Measurements from ENCODE around the gene CNN2. TPM values are rescaled to one million over a fixed set of nuclear protein-coding genes. Genes with fewer than 3 reads are reported as not detected.

CNN2 gene
- total and polyA plus RNA-seq, 2 of the 13 experiments (the other 11 are each of a cell fraction or from before 2014, with no cell fraction given) = 63.6 to 70.0 TPM

GRCh38 chr19:980133-980998, 46.0 kb upstream of the CNN2 start (continued):
- TF ChIP-seq IKZF5 (CRISPR knock-in tag; IDR thresholded peaks at IDR 0.05) (peak; percentile 76), RAD21 (CRISPR knock-in tag; IDR thresholded peaks at IDR 0.05) (peak; percentile 22), IRF2 (CRISPR knock-in tag; IDR thresholded peaks at IDR 0.05) (peak; percentile 95), HDAC6 (IDR thresholded peaks at IDR 0.05; ENCODE audit: low read depth, low read length) (no peak), SKI (IDR thresholded peaks at IDR 0.05; ENCODE audit: partially characterized antibody) (peak; percentile 23), ZNF75D (CRISPR knock-in tag; IDR thresholded peaks at IDR 0.05; ENCODE audit: borderline replicate concordance) (no peak), ZNF224 (CRISPR knock-in tag; IDR thresholded peaks at IDR 0.05) (no peak), ZSCAN29 (CRISPR knock-in tag; conservative IDR thresholded peaks at IDR 0.05) (peak; percentile 76; the same call in 1 of the 2 replicates), ZSCAN31 (CRISPR knock-in tag; IDR thresholded peaks at IDR 0.05; ENCODE audit: low read depth) (0 out of 2 replicates have a peak, but pooled peaks have one; percentile 77), JARID2 (CRISPR knock-in tag; IDR thresholded peaks at IDR 0.05; ENCODE audit: insufficient replicate concordance) (no peak), MEIS2 (CRISPR knock-in tag; IDR thresholded peaks at IDR 0.05) (peak; percentile 48; the same call in 1 of the 2 replicates), ZNF430 (CRISPR knock-in tag; IDR thresholded peaks at IDR 0.05) (peak; percentile 85; the same call in 1 of the 2 replicates), SAFB2 (CRISPR knock-in tag; IDR thresholded peaks at IDR 0.05; ENCODE audit: borderline replicate concordance, low read depth) (peak; percentile 91; the same call in 1 of the 2 replicates), ZBTB38 (CRISPR knock-in tag; IDR thresholded peaks at IDR 0.05) (peak; percentile 98), NFYC (CRISPR knock-in tag; IDR thresholded peaks at IDR 0.05) (peak; percentile 37; the same call in 1 of the 2 replicates), NR1H2 (CRISPR knock-in tag; IDR thresholded peaks at IDR 0.05; ENCODE audit: borderline replicate concordance, low read depth) (no peak), ZNF792 (CRISPR knock-in tag; IDR thresholded peaks at IDR 0.05) (peak; percentile 89), HNF4A (CRISPR knock-in tag; IDR thresholded peaks at IDR 0.05) (peak; percentile 57)
- TF ChIP-seq, protein P1, sequence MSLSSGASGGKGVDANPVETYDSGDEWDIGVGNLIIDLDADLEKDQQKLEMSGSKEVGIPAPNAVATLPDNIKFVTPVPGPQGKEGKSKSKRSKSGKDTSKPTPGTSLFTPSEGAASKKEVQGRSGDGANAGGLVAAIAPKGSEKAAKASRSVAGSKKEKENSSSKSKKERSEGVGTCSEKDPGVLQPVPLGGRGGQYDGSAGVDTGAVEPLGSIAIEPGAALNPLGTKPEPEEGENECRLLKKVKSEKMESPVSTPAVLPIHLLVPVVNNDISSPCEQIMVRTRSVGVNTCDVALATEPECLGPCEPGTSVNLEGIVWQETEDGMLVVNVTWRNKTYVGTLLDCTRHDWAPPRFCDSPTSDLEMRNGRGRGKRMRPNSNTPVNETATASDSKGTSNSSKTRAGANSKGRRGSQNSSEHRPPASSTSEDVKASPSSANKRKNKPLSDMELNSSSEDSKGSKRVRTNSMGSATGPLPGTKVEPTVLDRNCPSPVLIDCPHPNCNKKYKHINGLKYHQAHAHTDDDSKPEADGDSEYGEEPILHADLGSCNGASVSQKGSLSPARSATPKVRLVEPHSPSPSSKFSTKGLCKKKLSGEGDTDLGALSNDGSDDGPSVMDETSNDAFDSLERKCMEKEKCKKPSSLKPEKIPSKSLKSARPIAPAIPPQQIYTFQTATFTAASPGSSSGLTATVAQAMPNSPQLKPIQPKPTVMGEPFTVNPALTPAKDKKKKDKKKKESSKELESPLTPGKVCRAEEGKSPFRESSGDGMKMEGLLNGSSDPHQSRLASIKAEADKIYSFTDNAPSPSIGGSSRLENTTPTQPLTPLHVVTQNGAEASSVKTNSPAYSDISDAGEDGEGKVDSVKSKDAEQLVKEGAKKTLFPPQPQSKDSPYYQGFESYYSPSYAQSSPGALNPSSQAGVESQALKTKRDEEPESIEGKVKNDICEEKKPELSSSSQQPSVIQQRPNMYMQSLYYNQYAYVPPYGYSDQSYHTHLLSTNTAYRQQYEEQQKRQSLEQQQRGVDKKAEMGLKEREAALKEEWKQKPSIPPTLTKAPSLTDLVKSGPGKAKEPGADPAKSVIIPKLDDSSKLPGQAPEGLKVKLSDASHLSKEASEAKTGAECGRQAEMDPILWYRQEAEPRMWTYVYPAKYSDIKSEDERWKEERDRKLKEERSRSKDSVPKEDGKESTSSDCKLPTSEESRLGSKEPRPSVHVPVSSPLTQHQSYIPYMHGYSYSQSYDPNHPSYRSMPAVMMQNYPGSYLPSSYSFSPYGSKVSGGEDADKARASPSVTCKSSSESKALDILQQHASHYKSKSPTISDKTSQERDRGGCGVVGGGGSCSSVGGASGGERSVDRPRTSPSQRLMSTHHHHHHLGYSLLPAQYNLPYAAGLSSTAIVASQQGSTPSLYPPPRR (CRISPR knock-in tag; IDR thresholded peaks at IDR 0.05; ENCODE audit: borderline replicate concordance) = no peak; the same call in none of the 2 replicates
- TF ChIP-seq, protein P2, sequence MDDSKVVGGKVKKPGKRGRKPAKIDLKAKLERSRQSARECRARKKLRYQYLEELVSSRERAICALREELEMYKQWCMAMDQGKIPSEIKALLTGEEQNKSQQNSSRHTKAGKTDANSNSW (CRISPR knock-in tag; IDR thresholded peaks at IDR 0.05; ENCODE audit: borderline replicate concordance) = no peak
- TF ChIP-seq, protein P3, sequence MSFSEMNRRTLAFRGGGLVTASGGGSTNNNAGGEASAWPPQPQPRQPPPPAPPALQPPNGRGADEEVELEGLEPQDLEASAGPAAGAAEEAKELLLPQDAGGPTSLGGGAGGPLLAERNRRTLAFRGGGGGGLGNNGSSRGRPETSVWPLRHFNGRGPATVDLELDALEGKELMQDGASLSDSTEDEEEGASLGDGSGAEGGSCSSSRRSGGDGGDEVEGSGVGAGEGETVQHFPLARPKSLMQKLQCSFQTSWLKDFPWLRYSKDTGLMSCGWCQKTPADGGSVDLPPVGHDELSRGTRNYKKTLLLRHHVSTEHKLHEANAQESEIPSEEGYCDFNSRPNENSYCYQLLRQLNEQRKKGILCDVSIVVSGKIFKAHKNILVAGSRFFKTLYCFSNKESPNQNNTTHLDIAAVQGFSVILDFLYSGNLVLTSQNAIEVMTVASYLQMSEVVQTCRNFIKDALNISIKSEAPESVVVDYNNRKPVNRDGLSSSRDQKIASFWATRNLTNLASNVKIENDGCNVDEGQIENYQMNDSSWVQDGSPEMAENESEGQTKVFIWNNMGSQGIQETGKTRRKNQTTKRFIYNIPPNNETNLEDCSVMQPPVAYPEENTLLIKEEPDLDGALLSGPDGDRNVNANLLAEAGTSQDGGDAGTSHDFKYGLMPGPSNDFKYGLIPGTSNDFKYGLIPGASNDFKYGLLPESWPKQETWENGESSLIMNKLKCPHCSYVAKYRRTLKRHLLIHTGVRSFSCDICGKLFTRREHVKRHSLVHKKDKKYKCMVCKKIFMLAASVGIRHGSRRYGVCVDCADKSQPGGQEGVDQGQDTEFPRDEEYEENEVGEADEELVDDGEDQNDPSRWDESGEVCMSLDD (CRISPR knock-in tag; IDR thresholded peaks at IDR 0.05; ENCODE audit: borderline replicate concordance) = no peak; the same call in 1 of the 2 replicates

Data from HepG2 (cell line).